B cell (primary cell): Measurements from ENCODE around the gene POU2AF2. TPM values are rescaled to one million over a fixed set of nuclear protein-coding genes. Genes with fewer than 3 reads are reported as not detected.

Experiments
- ATAC-seq: fragments of 200-7000 bp; cut with Tn5 transposase; one replicate; pipeline ENCODE4 v1.10.0; 2021; ENCODE audit warnings: low read depth, mild to moderate bottlenecking, moderate number of reproducible peaks, moderate library complexity
- CTCF ChIA-PET: fragments of 350-600 bp; sonication (Branson Sonifier 250); formaldehyde crosslinking; loops from one replicate; lab custom pipeline; 2021; ENCODE audit warnings: antibody characterized with exemption, inconsistent platforms; lab: Charles Lee
- POLR2A ChIA-PET: fragments of 350-600 bp; sonication (Branson Sonifier 250); formaldehyde crosslinking; loops from one replicate; lab custom pipeline; 2021; ENCODE audit warnings: antibody characterized with exemption; lab: Charles Lee
- DNase-seq: peaks from one replicate; pipeline ENCODE4 v3.0.0; 2013
- H2AFZ ChIP-seq: 2 replicates; pipeline ENCODE4 v1.6.1; 2012; ENCODE audit warnings: mild to moderate bottlenecking, low read depth, low read length; ENCODE audit not compliant: insufficient read depth, poor library complexity, severe bottlenecking
- H3K27ac ChIP-seq, 2 donors: 1 replicate in 1 of 2; 2 replicates in 1 of 2; pipeline ENCODE4 v1.5.1; 2012 to 2013; ENCODE audit warnings: low read length in 2 of 2, mild to moderate bottlenecking in 2 of 2, moderate library complexity in 1 of 2
- H3K27me3 ChIP-seq, 4 experiments: fragments of 200-600 bp in 1 of 4; sonication (generic) in 1 of 4; replicated peaks in 1 of 4; 1 replicate in 2 of 4; 2 replicates in 2 of 4; pipeline versions ENCODE4 v1.6.1 to v1.7.0; 2013 to 2016; ENCODE audit warnings: low read length in 3 of 4, mild to moderate bottlenecking in 2 of 4, mixed read lengths in 1 of 4, moderate library complexity in 1 of 4; ENCODE audit not compliant: insufficient read depth in 4 of 4, control insufficient read depth in 3 of 4; ENCODE audit errors: control extremely low read depth in 1 of 4
- H3K36me3 ChIP-seq, 2 experiments: replicated peaks in 1 of 2; 1 replicate in 1 of 2; 2 replicates in 1 of 2; pipeline versions ENCODE4 v1.6.1 to v1.7.1; 2013; ENCODE audit warnings: low read length in 1 of 2; ENCODE audit not compliant: insufficient read depth in 2 of 2, control insufficient read depth in 1 of 2; ENCODE audit errors: control extremely low read depth in 1 of 2, extremely low read depth in 1 of 2
- H3K4me1 ChIP-seq, 2 donors: fragments of 200-600 bp in 1 of 2; sonication (generic) in 1 of 2; 1 replicate in 1 of 2; 2 replicates in 1 of 2; pipeline versions ENCODE4 v1.5.1 to v1.6.1; 2013 to 2017; ENCODE audit warnings: low read length in 2 of 2; ENCODE audit not compliant: control insufficient read depth in 2 of 2, insufficient read depth in 2 of 2
- H3K4me2 ChIP-seq: replicated peaks from 2 replicates; pipeline ENCODE3; 2012; ENCODE audit warnings: mild to moderate bottlenecking, low read depth, low read length; ENCODE audit not compliant: poor library complexity, severe bottlenecking
- H3K4me3 ChIP-seq, 5 experiments: fragments of 200-600 bp in 1 of 5; sonication (generic) in 1 of 5; 1 replicate in 3 of 5; 2 replicates in 2 of 5; pipeline versions ENCODE4 v1.5.1 to v1.7.0; 2011 to 2016; ENCODE audit warnings: low read length in 4 of 5, mild to moderate bottlenecking in 4 of 5, low read depth in 2 of 5, control low read depth in 1 of 5, moderate library complexity in 1 of 5; ENCODE audit not compliant: insufficient read depth in 1 of 5; ENCODE audit errors: control extremely low read depth in 1 of 5, extremely low read depth in 1 of 5
- H3K79me2 ChIP-seq: fragments of 200-600 bp; sonication (generic); one replicate; pipeline ENCODE4 v1.6.0; 2016; ENCODE audit warnings: low read length; ENCODE audit not compliant: control insufficient read depth, insufficient read depth
- H3K9ac ChIP-seq: fragments of 200-600 bp; sonication (generic); 2 replicates; pipeline ENCODE4 v1.6.1; 2017; ENCODE audit warnings: mild to moderate bottlenecking, low read length, moderate library complexity
- H3K9me3 ChIP-seq, 3 donors: one replicate each; pipeline versions ENCODE4 v1.6.1 to v1.7.1; 2013; ENCODE audit warnings: low read length in 2 of 3; ENCODE audit not compliant: control insufficient read depth in 2 of 3, insufficient read depth in 1 of 3; ENCODE audit errors: control extremely low read depth in 1 of 3
- H4K20me1 ChIP-seq: 2 replicates; pipeline ENCODE4 v1.6.0; 2012; ENCODE audit warnings: mild to moderate bottlenecking, low read length; ENCODE audit not compliant: insufficient read depth, control insufficient read depth, poor library complexity, severe bottlenecking
- H3K27ac Mint-ChIP-seq: one replicate; pipeline ENCODE4 v1.8.0; 2021; ENCODE audit warnings: mixed read lengths
- H3K27me3 Mint-ChIP-seq: one replicate; pipeline ENCODE4 v1.8.0; 2021; ENCODE audit warnings: mixed read lengths
- H3K4me1 Mint-ChIP-seq: one replicate; pipeline ENCODE4 v1.8.0; 2021; ENCODE audit warnings: mixed read lengths
- H3K4me3 Mint-ChIP-seq: one replicate; pipeline ENCODE4 v1.8.0; 2021; ENCODE audit warnings: mixed read lengths
- H3K9me3 Mint-ChIP-seq: one replicate; pipeline ENCODE4 v1.8.0; 2022; ENCODE audit warnings: mixed read lengths; ENCODE audit not compliant: insufficient read depth
- CTCF ChIP-seq: fragments of 200-600 bp; IDR thresholded peaks from one replicate; pipeline ENCODE4 v1.8.0; 2022; ENCODE audit warnings: antibody characterized with exemption, mild to moderate bottlenecking
- EZH2 ChIP-seq: IDR thresholded peaks from 2 replicates; pipeline ENCODE4 v1.6.1; 2012; ENCODE audit warnings: borderline replicate concordance, low read depth, mild to moderate bottlenecking, moderate library complexity, low read length; ENCODE audit not compliant: insufficient read depth, poor library complexity, severe bottlenecking
- WGBS: methylation state at CpG from one replicate; pipeline ENCODE4 v1.1.5; 2013; ENCODE audit warnings: missing lambda C conversion rate; ENCODE audit not compliant: insufficient coverage; 5-methylcytosine and 5-hydroxymethylcytosine counted together
- intact Hi-C: fragments of 100-400 bp; cut with micrococcal nuclease; formaldehyde crosslinking; loops from one replicate; pipeline ENCODE4 v1.10.0; 2022
- polyA plus RNA-seq: library from polyadenylated mRNA; depleted of rRNA; stranded (reverse); fragments of >200 nt; gene quantifications from 2 replicates; pipeline ENCODE4 v1.2.3, GENCODE V29; 2012
- total RNA-seq, 2 donors: library from RNA; stranded (reverse); fragments of 120-200 nt in 1 of 2; gene quantifications; 1 replicate in 1 of 2; 2 replicates in 1 of 2; pipeline versions ENCODE4 v1.2.3 to v1.2.4, GENCODE V29; 2013 to 2022

The POU2AF2 gene
- total and polyA plus RNA-seq, 2 donors (not counting 1 experiment from before 2014, with no cell fraction given) = not detected

- Histone ChIP-seq H3K4me1 (peaks cover 2 to 3% of the 10 kb centered on the region in 2 donors), H3K27ac (no peak overlapping the region), H3K4me2 (no peak overlapping the region), H2AFZ (no peak overlapping the region), H3K9ac (no peak overlapping the region), H3K9me3 (peaks cover 0 to 3% (median 0%) of the 10 kb centered on the region in 3 donors), H4K20me1 (no peaks in the 10 kb centered on the region), H3K79me2 (no peaks in the 10 kb centered on the region), H3K36me3 (peaks cover 0 to 3% of the 10 kb centered on the region in 2 experiments), H3K27me3 (peaks cover 0 to 4% (median 2%) of the 10 kb centered on the region in 4 experiments), H3K4me3 (no peak overlapping the region)
- H3K27me3 Mint-ChIP-seq = no peaks in the 10 kb centered on the region
- no peak for TF ChIP-seq CTCF
- TF ChIP-seq EZH2 = no peak
- no peak for DNase-seq
- ChIA-PET POLR2A (no interaction called here), CTCF (interaction anchor here (1.5 kb wide), 1 partner anchor 9 kb away, joined by 3 read pairs; no protein-coding TSS in a partner anchor)
- intact Hi-C loops = loop anchor here (5.0 kb wide), 1 partner anchor 40 kb away; no protein-coding TSS in a partner anchor
- no peak overlapping the region for H3K27ac Mint-ChIP-seq
- ATAC-seq = no peak
- 100% methylated on average over 1 of the region's 3 CpGs for WGBS
- H3K4me1 Mint-ChIP-seq = peaks cover 6% of the 10 kb centered on the region
- H3K9me3 Mint-ChIP-seq = no peaks in the 10 kb centered on the region
- H3K4me3 Mint-ChIP-seq = no peak overlapping the region
Observed at GRCh38 chr11:111307472-111308108, 62.1 kb downstream of the POU2AF2 start.

GRCh38 chr11:111308140-111308539 is 62.6 kb downstream of the POU2AF2 start:
- intact Hi-C loops = loop anchor here (5.0 kb wide), 1 partner anchor 39 kb away; no protein-coding TSS in a partner anchor
- Histone ChIP-seq H2AFZ (no peak overlapping the region), H3K4me2 (no peak overlapping the region), H3K9ac (no peak overlapping the region), H3K27me3 (peaks cover 0 to 4% (median 2%) of the 10 kb centered on the region in 4 experiments), H3K27ac (no peak overlapping the region), H4K20me1 (no peaks in the 10 kb centered on the region), H3K4me1 (no peaks in the 10 kb centered on the region), H3K9me3 (peaks cover 0 to 4% (median 0%) of the 10 kb centered on the region in 3 donors), H3K36me3 (peaks cover 0 to 3% of the 10 kb centered on the region in 2 experiments), H3K4me3 (no peak overlapping the region), H3K79me2 (no peaks in the 10 kb centered on the region)
- Mint-ChIP-seq H3K4me1 (peaks cover 2% of the 10 kb centered on the region), H3K27ac (no peak overlapping the region), H3K4me3 (no peak overlapping the region), H3K27me3 (no peaks in the 10 kb centered on the region), H3K9me3 (peaks cover 1% of the 10 kb centered on the region)
- TF ChIP-seq EZH2 (no peak), CTCF (no peak)
- DNase-seq (no peak), ATAC-seq (no peak)
- ChIA-PET POLR2A (no interaction called here), CTCF (interaction anchor here (1.5 kb wide), 1 partner anchor 9 kb away, joined by 3 read pairs; no protein-coding TSS in a partner anchor)
- WGBS = 92% methylated on average over 2 of the region's 7 CpGs
